PC-9 (cell line): Measurements from ENCODE around the gene MED16.

ENCODE experiments used
- CTCF ChIP-seq: fragments of 200-600 bp; sonication (generic); conservative IDR thresholded peaks from 2 replicates; pipeline ENCODE4 v1.6.1; 2017; ENCODE audit warnings: mixed run types, antibody characterized with exemption, mild to moderate bottlenecking, moderate library complexity
- EZH2 ChIP-seq: fragments of 200-600 bp; sonication (generic); IDR thresholded peaks from 2 replicates; pipeline ENCODE4 v1.8.0; 2017; ENCODE audit warnings: antibody characterized with exemption, low read depth

- no peak for TF ChIP-seq CTCF
- TF ChIP-seq EZH2 = no peak
Measured at GRCh38 chr19:869245-870177, 23.5 kb downstream of the MED16 start.
